AG09319 (cell line): ENCODE data around the gene NECAB2.

Experiments used
- DNase-seq: peaks from one replicate; pipeline ENCODE4 v3.0.0-alpha.2; 2010; ENCODE audit warnings: low read depth; ENCODE audit errors: extremely low read depth
- CTCF ChIP-seq: IDR thresholded peaks from 2 replicates; pipeline ENCODE4 v1.5.1; 2011; ENCODE audit warnings: low read depth, mild to moderate bottlenecking, inconsistent platforms, low read length, moderate library complexity

NECAB2 gene

DNA sequence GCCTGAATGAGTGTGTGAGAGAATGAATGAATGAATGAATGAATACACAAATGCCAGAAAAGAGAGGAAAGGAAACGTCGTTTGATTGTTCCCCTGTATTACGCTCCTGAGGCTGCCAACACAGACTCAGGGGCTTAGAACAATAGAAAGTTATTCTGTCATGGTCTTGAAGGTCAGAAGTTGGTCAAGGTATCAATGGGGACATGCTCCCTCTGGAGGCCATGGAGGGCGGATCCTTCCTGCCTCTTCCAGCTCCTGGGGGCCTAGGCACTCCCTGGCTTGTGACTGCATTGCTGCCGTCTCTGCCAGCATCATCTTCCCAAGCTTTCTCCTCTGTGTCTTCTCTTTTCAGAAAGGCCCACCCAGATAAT lies 76.1 kb downstream of the NECAB2 start:
- peak; percentile 42 for TF ChIP-seq CTCF
- DNase-seq: peak; percentile 3

DNA sequence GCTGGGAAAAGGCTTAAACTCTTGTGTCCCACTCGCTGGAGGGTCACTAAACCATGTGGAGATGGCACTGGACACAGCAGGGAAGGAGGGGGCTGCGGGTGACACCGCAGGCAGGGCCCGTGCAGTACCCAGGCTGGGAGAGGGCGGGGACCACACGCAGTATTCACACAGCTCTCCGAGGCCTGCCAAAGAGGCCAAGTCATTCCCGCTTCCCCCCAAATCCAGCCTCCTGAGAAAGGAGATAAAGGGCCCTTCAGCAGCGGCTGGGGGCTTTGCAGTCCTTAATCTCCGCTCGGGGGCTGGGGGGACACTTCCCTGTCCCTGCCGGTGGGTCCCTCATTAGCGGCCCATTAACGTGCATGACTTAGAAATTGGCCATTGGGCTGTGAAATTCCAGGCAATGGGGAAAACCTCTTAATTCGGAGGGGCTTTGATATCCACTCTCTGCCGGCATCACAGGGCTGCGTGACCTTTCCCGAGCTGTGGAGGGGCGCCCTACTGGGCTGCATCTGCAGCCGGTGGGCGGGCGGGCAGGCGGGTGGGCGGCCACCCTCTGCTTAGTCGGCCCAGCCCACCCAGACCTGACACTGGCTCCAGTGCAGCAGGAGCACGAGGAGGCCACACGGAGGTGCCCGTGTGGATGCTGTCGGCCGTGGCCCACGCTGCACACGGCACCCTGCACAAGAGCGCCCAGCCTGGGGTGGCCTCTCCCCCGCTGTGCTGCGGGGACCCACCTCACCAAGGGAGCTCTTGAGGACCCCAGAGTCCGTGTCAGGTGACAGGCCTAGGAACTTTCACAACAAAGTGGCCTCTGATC lies 77.2 kb downstream of the NECAB2 start:
- no peak for DNase-seq
- no peak for TF ChIP-seq CTCF

- DNase-seq: no peak
- no peak for TF ChIP-seq CTCF
These were observed 77.9 kb downstream of the NECAB2 start for GRCh38 chr16:84045818-84046470.

DNA sequence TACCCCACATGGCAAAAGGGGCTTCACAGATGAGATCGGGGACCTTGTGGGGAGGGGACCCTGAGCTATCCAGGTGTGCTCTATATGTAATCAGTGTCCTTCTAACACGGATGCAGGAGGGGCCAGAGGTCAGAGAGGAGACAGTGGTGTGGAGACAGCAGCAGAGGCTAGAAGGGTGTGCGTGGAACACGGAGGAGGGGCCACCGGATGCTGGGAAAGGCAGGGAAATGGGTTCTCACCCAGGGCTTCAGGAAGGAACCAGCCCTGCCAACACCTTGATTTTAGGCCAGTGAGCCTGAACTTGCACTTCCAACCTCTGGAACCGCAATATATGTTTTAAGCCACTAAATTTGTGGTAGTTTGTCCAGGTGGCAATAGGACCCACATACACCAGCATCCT lies 79.2 kb downstream of the NECAB2 start:
- no peak for TF ChIP-seq CTCF
- no peak for DNase-seq

DNA sequence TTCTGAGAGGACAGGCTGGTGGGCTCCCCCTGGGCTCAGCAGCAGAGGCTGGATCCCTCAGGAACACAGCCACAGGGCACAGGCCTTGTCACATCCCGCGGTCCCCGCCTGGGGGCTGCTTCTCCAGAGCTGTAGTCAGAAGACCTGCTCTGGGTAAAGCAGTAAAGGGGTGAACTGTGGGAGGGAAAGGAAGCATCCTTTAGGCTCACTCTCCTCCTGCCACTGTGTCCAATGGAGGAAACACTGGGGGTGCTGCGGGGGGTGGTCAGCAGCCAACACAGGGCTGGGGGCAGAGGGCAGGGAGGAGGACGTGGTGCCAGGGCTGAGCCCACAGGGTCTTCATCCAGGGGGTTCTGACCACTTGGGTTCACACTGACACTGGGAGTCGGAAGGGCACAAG lies 79.6 kb downstream of the NECAB2 start:
- no peak for DNase-seq
- TF ChIP-seq CTCF: no peak

DNA sequence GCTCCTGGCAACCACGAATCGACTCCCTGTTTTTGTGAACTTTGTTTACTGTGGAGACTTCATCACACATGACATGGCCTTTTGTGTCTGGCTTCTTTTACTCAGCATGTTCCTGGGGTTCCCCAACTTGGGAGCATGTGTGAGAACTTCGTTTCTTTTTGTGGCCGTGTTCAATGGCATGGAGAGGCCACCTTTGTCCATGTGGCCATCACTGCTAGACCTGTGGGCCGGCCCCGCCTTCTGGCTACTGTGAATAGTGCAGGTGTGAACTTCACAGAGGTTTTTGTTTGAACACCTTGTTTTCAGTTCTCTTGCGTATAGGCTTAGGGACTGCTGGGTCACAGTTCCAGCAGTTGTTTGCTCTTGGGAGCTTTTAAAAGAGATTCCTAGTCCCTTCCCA lies 80.2 kb downstream of the NECAB2 start:
- no peak for DNase-seq
- no peak for TF ChIP-seq CTCF

- TF ChIP-seq CTCF: no peak
These were observed 80.8 kb downstream of the NECAB2 start for GRCh38 chr16:84048871-84049270.

More at GRCh38 chr16:84048871-84049270, 80.8 kb downstream of the NECAB2 start:
- DNase-seq: no peak
